GM19455 (cell line): ENCODE data around the gene CD38.
"Not testable (repeated sequence)": the region's sequence is repeated elsewhere in the genome, so short reads cannot be mapped to it uniquely, and the experiment has no call there.

Experiments
- ATAC-seq: cut with Tn5 transposase; IDR thresholded peaks from one replicate; pipeline ENCODE4 v1.9.1; 2021; ENCODE audit not compliant: unreplicated experiment

CD38 gene

DNA sequence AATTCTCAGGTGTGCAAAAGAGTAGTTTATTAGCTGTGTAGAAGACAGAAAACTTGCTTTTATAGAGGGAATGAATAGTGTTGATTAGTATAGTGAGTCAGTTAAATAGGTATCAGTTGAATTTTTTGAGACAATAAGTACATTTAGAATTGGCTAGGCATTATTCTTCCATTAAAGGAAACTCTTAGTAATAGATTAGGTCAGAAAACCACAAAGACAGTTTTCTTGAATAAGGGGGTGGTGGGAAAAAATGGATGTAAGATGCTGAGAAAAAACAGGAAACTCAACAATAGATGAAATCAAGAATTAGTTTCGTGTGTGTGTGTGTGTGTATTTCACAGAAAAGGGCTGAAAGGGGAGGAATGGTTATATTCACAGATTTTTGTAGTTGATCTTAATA, 16.8 kb downstream of the CD38 start:
- no peak for ATAC-seq

DNA sequence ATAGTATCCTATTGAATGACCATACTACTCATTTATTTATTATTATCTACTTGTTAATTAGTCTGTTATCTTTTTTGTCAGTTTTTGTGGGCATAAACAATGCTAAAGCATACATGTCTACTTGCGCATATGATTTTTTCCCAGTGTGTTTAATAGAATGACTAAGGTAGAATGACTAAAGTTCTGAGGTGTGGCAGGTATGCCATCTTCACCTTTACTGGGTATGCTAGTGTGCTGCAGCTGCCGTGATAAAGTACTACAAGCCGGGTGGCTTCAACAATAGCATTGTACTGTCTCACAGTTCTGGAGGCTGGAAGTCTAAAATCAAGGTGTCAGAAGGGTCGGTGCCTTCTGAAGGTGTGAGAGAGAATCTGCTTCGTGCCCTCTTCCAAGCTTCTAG, 19.2 kb downstream of the CD38 start:
- no peak for ATAC-seq

GRCh38 chr4:15799141-15799540, 21.0 kb downstream of the CD38 start:
- ATAC-seq, result no peak

DNA sequence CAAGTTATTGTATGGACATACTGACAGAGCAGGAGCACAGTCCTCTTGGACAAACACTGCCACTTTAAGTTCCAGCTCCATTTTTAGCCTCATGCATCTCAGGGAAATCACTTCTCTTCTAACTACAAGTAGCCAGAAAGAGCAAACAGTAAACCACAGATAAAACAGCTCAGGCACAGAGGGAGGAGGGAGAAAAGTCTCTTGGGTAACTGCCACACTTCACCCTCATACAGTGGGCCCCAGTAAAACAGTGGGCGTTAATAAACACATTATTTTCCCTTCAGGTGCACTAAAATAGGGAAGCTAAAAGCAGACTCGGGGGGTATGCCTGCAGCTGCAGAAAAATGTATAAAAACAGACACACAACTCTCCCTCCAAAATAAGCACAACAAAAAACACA, 21.6 kb downstream of the CD38 start:
- no peak for ATAC-seq

- not testable (repeated sequence) for ATAC-seq
These were observed 24.4 kb downstream of the CD38 start for GRCh38 chr4:15802497-15802896.

DNA sequence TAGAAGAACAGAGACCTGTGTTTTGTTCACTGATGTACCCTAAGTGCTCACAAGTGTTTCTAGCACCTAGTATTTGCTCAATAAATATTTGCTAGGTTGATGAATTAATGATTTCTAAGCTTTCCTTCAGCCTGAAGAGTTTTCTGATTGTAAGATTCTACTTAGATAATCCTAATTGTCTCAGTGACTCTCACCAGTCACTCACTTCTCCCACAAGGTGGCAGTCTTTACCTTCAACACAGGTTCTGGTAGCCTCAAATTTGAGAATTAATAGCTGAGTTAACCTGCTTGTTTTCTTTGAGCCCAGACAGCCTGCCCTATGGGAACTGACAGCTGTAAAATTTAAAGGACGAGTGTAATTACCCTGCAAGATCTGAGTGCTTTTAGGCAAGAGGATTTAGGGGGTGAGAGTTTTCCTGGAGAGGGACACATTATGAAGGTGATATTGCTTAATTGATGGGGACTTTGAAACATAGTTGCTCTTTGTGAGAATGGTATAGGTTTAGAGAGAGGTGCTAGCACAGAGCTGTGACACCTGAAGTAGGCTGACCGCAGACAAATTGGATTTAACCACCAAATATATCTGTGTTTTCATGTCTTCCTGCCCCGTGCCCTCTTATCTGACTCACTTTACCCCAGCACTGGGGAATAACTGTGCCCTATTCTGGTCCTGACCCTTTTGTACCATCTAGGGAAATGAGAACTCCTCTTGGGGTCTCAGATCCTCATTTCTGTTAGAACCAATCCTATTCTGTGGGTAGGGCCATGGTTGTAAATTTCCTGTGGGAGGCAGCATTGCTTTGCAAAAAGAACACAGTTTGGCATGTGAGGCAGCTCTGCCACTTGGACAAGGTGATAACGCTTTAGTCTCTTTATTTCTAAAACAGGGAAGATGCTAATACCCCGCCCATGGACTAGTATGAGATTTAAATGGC, 27.7 kb downstream of the CD38 start:
- ATAC-seq, result peak; percentile 48

DNA sequence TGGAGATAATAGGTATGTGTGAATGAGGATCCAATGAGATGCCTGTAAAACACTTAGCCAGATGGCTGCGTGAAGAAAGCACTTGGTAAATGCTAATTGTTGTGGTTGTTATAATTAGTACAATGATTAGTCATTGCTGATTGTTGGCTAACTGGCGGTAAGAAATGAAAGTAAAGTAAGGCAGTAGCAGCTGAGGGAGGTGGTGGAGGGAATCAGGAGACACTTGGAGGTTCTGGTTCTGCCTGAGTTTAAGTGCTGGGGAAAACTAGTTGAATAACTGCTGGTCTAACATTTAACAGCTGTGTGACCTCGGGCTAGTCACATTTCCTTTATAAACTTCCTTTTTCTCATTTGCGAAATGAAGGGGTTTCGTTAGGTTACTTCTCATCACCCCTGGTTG, 30.9 kb downstream of the CD38 start:
- peak; percentile 74 for ATAC-seq

DNA sequence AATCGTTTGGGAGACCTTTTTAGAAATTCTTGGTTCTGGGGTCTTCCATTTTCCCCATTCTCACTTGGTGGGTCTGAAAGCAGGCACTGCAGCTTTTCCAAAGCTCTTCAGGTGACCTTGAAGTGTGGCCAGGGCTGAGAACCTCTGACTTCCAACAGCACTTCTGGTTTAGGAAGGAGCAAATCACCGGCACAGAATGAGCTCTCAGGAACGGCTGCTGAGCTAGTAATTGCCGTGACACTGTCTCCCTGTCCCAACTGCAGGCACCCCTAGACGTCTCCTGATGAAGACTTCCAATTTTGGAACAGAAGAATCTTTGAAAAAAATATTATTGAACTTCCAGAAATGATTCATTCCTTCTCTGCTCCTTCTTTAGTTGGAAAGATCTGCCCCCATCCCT, 31.3 kb downstream of the CD38 start:
- peak; percentile 8 for ATAC-seq

DNA sequence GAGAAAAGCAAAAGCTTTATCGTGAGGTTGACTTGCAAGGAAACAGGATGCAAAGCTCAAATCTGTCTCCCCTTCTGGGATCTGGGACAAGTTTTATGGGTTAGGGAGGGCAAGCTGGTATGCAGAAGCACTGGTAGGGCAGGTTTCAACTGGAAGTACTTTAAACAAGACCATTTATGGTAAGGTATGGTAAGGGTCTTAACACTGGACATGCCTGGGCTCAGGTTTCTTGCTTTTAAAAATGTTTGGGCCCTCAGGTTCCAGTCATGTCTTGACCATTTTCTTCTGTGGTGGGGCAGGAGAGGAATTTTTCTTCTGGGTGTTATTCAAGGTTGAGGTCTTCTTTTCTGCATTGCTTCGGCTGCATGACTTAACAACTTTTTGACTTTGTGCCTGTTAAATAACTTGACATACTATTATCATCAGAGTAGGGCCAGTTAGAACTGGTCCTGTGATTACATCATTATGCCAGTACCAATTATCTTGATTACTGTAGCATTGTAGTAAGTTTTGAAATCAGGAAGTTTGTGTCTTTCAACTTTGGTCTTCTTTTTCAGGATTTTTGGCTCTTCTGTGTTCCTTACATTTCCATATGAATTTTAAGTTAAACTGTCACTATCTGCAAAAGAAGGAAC, 33.7 kb downstream of the CD38 start:
- no peak for ATAC-seq

- no peak for ATAC-seq
These were observed 54.7 kb downstream of the CD38 start for GRCh38 chr4:15832523-15833451.

DNA sequence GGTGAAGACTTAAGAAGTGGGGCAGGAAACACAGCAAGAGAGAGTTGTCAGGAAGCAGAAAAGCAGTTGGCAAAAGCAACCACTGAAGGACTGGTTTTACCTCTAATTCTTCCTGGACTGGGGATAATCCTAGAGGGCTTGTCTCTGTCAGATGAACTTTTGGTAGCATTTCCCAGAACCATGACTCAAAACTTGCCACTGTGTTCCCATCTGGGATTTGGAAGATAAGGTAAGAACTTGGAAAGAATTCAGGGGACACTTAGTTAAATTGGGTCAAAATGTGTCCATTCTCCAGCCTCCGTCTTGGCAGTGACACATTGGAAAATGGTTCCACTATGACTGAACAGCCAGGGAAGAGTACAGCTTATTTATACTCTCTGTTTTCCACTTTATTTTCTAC, 55.7 kb downstream of the CD38 start:
- no peak for ATAC-seq

DNA sequence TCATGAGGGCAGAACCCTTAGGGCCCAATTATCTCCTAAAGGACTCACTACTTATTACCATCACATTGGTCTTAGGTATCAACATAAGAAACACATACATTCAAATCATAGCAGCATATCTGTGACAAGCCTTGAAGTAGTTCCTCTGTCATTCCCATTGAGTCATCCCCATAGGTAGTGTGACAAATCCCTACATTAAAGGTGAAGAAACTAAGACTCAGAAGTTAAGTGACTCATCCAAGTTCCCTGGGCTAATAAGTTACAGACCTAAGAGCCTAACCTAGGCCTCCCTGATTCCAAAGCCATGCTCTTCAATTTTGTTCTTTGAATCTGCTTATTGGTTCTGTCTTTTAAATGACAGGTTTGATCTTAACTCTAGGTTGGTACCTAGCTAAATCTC, 58.2 kb downstream of the CD38 start:
- ATAC-seq, result no peak

- no peak for ATAC-seq
These were observed 59.5 kb downstream of the CD38 start for GRCh38 chr4:15837591-15837990.

DNA sequence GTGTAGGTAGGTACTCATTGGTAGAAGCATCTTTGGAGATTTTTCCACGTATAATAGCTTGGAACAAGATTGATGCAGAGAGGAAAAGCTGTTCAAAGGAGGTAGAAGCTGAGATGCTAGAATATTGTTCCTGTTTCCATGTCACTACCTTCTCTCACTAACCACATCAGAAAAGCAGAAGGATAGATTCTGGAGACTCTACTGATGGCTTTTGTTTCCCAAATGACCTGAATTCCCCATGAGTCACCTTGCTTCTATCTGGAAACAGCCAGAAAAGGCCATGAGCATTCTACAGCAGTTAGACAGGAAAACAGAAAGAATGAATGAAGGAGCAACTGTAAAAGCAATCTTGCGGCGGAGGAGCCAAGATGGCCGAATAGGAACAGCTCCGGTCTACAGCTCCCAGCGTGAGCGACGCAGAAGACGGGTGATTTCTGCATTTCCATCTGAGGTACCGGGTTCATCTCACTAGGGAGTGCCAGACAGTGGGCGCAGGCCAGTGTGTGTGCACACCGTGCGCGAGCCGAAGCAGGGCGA, 63.1 kb downstream of the CD38 start:
- not testable (repeated sequence) for ATAC-seq

- no peak for ATAC-seq
These were observed 69.6 kb downstream of the CD38 start for GRCh38 chr4:15847746-15848145.

DNA sequence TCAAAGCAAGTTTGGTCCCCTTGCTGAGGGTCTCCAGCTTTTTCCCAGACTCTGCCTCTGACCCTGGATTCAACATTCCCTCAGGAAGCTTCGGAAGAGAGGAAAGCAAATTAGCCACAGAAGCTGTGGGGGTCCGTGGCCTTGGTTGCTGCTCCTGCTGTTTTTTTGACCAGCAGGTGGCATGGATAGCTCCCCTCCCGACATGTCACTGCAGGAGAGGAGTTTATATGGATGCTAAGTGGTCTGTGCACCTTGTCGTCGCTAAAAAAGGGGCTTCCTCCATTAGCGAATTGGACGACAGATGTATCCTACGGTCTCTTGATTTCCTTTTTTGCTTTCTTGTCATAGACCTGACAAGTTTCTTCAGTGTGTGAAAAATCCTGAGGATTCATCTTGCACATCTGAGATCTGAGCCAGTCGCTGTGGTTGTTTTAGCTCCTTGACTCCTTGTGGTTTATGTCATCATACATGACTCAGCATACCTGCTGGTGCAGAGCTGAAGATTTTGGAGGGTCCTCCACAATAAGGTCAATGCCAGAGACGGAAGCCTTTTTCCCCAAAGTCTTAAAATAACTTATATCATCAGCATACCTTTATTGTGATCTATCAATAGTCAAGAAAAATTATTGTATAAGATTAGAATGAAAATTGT, 70.2 kb downstream of the CD38 start:
- no peak for ATAC-seq

GRCh38 chr4:15851969-15852368, 73.8 kb downstream of the CD38 start:
- ATAC-seq, result no peak

DNA sequence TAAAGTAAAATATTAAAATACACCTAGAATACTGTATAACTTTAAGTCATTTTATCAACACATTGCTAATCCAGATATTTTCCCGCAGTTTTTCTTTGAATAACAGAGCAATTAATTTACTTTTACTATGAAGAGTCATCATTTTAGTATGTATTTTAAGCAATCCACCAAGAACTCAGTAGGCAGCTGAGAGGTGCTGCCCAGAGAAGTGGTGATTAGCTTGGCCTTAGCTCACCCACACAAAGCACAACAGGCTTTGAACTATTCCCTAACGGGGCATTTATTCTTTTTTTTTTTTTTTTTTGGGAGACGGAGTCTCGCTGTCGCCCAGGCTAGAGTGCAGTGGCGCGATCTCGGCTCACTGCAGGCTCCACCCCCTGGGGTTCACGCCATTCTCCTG, 74.4 kb downstream of the CD38 start:
- ATAC-seq, result no peak

DNA sequence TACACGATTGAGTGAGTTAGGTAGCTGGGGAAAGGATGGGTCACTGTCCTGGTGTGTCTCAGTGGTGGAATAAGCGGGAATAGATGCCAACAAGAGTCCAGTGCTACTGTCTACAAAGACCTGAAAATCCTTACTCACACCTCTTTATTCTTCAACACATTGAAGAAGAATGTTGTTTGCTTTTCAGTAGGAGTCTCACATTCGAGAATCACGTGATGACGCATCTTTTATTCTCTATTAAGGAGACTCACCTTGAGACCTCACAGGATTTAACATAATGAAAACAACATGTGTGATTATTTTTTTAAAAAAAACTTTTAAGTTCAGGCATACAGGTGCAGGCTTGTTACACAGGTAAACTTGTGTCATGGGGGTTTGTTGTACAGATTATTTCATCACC, 75.2 kb downstream of the CD38 start:
- ATAC-seq, result no peak

DNA sequence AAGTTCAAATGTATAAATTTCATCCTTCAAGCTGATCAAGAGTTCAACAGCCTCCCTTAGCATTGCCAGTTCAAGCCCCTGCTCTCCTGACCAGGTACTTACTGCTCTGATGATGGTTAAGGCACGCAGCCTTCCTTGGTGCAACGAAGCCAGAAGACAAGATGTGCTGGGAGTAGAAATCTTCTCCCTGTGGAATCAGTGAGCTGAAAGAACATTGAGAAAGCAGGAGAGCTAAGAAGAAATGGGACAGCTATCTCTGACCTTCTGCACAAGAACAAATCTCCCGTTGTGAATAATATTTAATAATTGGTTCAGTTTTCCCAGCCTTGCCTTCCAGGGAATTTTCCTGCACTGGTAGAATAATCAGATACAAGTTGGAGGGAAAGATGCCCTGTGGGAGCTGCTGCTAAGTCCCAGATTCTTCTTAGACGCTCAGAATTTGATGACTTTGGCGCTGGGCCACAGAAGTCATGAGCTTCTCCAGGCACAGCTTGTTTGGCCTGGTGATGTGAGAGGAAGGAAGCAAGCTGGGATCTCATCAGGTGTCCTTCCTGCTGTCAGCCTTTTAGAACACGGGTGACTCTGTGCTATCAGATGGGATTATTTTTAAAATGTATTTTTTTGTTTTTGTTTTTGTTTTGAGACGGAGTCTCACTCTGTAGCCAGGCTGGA, 77.8 kb downstream of the CD38 start:
- ATAC-seq, result no peak
